Stimulated activated CD8-positive, alpha-beta memory T cell treated with anti-CD3 and anti-CD28 coated beads, Interleukin-12 subunit alpha, Interleukin-12 subunit beta, amount 100 ng/mL, for 24 hours (primary cell): ENCODE results near the gene PDE2A.

Source experiments
- DNase-seq: peaks from one replicate; pipeline ENCODE4 v3.0.0-alpha.2; 2020; ENCODE audit errors: extremely low read depth

PDE2A gene

DNA sequence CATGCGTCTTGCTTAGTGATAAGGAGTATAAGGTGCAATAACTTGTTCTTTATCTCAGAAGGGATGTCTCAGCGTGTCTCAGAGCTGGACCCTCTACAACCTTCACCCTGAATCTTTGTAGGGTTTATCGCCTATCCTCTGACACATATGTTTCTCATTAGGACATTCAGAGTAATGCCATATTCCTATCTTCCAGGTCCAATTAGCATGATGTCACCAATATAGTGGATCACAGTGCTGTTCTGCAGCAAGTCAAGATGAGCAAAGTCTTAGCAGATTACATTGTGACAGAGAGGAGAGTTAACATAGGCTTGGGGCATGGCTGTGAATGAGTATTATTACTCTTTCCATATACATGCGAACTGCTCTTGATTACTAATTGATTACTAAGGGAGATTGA is 129.6 kb downstream of the PDE2A start:
- no peak for DNase-seq

DNA sequence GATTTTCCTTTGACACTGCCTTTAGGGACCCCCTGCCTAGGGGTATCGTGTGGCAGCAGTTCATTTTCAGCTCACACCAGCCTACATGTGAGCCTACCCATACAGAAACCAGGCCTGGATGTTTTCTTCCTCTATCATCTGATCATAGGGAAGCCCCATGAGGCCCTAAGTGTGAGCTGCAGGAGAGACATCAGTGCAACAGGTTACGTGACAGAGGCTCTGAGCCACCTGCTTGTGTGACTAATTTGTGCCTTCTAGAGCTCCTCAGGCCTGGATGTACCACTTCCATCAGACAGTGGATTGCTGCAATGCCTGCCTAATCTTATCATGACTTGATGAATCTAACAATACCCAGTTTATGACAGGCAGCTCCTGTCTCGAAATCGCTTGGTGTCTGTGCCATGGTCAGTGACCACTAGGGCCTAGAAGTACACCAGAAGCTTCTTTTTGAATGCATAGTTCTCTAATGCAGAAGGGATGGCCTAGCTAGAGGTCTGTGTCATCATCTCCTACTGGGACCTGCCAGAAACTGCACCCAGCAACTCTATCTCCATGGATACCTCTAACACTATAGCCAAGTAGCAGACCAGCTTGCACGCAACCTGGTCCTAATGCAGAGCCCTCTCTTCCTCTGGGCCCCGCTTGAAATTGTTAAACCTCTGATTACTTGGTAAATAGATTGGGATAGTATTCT is 130.2 kb downstream of the PDE2A start:
- DNase-seq, result no peak

DNA sequence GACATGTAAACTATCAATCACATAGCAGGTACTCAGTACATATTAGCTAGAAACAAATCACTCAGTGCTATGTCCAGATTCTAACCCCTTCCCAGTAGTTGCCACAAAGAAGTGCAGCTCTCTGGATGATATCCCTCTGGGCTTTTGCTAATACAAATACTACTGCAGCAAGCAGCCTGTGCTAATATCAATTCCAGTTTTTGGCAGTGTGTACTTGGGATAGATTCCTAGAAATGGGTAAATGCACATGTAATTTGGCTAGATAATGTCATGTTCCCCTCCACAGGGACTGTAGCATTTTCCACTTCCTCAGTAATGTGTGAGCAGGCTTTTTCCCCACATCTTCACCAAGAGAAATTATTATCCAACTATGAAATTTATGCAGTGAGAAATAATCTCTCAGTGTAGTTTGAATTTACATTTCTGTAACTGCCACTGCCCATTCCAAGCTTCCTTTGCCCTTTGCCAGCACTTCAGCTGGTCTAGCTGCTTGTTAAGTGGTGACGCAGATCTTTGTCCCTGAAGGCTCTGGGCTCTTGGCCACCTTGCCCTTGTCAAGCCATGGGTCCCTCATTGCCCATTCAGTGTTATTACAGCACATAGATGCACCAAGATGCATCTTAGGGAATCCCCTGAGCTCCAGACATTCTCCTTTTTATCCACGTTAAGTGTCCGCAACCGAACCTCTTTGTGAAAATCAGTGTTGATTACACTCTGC is 132.8 kb downstream of the PDE2A start:
- DNase-seq, result no peak

DNA sequence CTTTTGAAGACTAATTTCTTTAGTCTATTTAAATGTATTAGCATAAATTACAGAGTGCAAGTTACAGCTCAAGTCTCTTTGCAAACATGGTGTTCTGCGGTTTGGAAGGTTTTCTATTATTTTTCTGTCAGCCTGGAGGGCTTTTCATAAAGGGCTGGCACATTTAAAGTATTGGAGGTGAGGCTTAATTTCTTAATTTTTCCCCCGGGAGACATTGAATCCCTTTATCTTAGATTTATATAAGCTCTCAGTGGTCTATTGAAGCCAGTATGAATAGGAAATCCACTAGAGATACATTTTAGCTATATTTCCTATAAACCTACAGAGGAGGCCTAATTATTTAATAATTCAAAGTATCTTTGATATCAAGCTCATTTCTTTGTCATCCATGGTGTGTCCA is 137.2 kb downstream of the PDE2A start:
- no peak for DNase-seq

DNA sequence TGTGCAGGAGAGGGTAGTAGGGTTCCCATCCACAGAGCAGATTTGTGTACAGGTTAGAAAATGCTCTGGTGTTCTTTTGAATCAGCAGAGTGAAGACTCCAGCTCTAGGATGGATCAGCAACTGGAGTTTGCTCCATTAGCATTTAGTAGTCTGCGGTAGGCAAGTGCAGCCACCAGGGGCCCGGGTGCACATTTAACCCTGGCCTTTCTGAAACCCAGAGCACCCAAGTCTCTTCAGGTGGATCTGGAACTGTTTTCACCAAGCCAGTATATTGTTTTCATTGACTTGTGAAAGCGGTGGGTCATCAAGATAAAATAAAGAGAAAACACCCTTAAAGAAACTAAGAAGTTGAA is 139.1 kb downstream of the PDE2A start:
- DNase-seq, result no peak

DNA sequence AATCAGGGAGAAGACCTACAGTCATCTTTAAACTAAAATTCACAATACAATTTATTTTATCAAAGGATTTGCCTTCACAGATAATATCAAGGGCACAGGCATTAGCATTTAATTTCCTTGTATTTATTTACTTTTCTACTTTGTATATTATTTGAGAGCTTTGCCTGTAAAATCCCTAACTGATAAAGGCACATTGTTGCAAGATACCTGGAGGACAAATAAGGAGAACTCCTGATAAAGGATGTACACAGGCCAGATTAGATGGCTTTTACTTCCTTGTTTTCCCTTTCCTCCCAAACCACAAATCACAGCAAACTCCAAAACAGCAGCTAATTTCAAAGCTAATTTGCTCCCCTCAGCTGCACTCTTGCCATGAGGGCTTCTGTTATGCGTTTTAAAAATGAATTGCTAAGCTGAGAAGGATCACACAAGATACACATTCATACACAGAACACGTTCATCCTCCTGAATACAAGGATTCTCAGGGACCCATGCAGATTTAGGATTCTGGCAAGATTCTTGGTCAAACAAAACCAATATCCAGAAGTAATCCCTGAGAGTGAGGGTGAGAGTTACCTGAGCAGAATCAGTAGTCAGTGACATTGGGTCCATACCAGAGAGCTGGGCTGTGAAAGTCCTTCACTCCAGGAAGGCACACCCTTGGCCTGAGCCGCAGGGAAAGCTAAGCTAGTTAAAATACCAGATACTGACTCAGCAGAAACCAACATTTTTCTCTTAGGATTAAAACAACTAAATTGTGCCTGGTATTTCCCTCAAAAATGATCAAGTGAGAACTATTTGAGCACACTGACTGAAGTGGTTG is 139.6 kb downstream of the PDE2A start:
- no peak for DNase-seq

DNA sequence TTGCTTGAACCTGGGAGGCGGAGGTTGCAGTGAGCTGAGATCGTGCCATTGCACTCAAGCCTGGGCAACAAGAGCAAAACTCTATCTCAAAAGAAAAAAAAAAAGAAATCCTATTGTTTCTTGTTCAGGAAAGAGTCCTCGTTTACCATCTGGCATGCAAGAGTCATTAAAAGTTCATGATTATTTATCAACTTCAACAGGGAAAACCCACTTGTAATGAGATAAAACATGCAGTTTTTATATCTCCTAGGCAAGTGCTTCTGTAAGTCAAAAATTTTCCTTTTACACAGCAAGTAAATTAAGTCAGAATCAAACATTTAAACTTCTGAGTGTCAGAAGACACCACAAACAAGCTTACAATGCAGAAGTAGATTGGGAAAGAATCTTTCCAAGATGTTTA is 145.2 kb downstream of the PDE2A start:
- DNase-seq, result no peak

DNA sequence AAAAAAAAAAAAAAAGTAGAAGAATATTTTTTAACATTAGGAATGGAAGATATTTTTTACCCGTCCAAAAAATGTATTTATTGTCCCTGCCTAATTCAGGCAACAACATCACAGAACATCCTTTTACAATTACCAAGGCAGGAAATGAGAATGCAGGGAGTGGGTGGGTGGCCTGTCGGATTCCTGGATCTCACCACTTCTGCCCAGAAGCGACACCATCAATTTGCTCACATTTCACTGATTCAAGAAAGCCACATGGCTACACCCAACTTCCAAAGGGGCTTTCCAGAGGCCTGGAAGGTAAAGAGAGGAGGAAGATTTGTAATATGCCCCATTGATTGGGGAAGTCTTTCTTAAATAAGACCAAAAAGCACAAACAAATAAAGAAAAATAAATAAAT is 146.1 kb downstream of the PDE2A start:
- DNase-seq, result no peak
